Stimulated activated CD4-positive, alpha-beta T cell treated with anti-CD3 and anti-CD28 coated beads, Interleukin-1b, Interleukin-23, amount 100 ng/mL, for 1 hour (primary cell): ENCODE measurements around the gene R3HDM2.
"Not testable (repeated sequence)": the region's sequence is repeated elsewhere in the genome, so short reads cannot be mapped to it uniquely, and the experiment has no call there.

Source experiments
- DNase-seq, 2 donors: peaks; one replicate each; pipeline ENCODE4 v3.0.0-alpha.2; 2020; ENCODE audit warnings: low read depth in 2 of 2

R3HDM2 gene

DNA sequence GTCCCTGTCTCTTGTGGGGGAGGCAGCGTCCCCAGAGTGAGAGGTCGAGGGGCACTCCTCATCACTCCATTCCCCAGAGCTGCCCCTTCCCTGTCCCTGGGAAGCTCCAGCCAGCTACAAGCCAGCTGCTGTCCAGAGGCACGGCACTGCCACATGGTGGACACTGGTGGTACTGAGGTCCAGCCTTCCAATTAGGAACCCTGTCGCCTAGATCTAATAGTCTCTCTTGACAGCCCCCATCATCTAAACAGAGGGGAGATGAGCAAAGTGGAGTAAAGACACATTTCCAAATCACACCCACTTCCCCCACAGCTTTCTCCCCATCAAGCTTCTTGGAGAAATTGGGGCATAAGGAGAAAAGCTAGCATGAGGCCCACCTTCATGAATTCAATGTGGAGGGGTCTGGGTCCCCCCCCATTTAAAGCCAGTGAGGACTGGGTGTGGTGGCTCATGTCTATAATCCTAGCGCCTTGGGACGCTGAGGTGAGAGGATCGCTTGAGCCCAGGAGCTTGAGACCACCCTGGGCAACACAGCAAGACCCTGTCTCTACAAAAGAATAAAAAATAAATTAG is 22.2 kb upstream of the R3HDM2 start:
- DNase-seq, result no peak

DNA sequence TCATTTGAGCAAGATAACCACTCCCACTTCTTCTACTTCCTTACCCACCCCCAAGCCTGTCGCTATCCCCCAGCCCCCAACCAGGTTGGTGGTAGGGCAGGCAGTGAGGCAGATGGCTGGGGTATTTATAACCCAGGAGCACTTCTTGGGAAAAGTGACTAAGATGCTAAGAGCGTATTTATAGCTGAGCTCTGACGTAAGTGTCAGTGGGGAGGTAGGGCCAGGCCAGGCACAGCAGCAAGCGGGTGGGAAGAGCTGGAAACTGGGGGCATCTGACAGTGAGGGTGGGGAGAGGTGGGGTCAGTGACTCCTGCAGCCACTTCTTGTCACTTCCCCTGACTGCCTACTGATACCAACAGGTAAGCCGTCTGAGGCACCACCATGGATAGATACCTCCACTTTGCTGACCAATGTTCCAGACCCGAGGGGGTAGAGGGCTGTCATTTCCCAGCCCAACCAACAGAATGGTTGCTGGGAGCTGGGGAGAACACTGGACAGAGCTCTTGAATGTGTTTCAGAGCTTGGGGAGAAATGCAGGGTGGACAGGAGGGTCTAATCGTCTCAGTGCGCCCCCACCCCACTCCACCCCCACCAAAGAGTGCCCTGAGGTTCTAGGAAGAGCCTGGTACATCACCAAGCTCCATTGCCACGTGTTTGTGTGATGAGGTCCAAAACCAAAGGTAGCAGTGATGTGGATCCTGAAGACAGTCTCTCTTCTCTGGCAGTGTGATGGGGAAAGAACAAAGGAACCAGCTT is 21.5 kb upstream of the R3HDM2 start:
- no peak for DNase-seq

GRCh38 chr12:57451233-57451778 is 20.5 kb upstream of the R3HDM2 start:
- DNase-seq, result no peak

GRCh38 chr12:57450057-57450456 is 19.2 kb upstream of the R3HDM2 start:
- DNase-seq, result no peak

DNA sequence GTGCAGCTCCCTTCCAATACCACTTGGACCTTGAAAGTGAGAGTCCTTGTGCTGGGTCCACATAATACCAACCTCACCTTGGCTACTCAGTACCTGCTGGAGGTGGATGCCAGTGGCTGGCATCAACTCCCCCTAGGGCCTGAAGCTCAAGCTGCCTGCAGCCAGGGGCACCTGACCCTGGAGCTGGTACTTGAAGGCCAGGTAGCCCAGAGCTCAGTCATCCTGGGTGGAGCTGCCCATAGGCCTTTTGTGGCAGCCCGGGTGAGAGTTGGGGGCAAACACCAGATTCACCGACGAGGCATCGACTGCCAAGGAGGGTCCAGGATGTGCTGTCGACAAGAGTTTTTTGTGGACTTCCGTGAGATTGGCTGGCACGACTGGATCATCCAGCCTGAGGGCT is 18.5 kb upstream of the R3HDM2 start:
- no peak for DNase-seq

DNA sequence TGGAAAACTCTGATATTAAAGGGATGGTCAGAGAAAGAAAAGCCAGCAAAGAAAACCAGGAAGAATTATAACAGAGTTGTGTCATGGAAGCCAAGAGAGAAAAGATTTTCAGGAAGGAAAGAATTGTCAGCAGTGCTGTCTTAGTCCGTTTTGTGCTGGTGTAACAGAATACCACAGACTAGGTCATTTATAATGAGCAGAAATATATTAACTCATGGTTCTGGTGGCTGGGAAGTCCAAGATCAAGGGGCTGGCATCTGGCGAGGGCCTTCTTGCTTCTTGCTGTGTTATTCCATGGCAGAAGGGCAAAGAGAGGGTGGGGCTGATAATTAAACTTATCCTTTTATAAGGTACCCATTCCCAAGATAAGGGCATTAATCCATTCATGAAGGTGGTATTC is 17.8 kb upstream of the R3HDM2 start:
- no peak for DNase-seq

DNA sequence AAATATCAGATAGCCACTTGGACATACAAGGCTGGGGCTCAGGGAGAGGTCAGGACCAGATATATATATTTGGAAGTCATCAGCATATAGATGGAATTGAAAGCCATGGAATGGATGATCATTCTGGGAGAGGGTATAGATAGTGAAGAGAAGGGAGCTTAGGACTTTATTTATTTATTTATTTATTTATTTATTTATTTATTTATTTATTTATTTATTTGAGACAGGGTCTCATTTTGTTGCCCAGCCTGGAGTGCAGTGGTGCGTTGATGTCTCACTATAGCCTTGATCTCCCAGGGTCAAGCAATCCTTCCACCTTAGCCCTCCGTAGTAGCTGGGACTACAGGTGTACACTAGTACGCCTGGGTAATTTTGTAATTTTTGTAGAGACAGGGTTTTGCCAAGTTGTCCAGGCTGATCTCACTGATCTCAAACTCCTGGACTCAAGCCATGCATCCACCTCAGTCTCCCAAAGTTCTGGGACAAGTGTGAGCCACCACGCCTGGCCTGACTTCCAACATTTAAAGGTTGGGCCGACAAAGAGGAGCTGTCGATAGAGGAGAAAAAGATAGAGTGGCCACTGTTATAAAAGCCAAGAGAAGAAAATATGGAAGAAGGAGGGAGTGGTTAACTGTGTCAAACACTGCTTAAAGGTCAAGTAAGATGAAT is 15.6 kb upstream of the R3HDM2 start:
- no peak for DNase-seq

DNA sequence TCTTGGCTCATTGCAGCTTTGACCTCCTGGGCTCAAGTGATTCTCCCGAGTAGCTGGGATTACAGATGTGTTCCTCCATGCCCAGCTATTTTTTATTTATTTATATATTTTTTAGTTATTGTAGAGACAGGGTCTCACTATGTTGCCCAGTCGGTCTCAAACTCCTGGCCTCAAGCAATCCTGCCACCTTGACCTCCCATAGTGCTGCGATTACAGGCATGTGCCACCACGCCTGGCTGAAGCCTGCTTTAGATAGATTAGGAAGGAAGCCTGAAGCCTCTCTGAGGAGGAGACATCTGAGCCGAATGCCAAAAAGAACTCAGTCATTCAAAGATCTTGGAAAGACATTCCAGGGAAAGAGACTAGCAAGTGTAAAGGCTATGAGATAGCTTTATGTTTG is 13.9 kb upstream of the R3HDM2 start:
- no peak for DNase-seq

- DNase-seq, result not testable (repeated sequence)
Measured at GRCh38 chr12:57444337-57444736, 13.5 kb upstream of the R3HDM2 start.

DNA sequence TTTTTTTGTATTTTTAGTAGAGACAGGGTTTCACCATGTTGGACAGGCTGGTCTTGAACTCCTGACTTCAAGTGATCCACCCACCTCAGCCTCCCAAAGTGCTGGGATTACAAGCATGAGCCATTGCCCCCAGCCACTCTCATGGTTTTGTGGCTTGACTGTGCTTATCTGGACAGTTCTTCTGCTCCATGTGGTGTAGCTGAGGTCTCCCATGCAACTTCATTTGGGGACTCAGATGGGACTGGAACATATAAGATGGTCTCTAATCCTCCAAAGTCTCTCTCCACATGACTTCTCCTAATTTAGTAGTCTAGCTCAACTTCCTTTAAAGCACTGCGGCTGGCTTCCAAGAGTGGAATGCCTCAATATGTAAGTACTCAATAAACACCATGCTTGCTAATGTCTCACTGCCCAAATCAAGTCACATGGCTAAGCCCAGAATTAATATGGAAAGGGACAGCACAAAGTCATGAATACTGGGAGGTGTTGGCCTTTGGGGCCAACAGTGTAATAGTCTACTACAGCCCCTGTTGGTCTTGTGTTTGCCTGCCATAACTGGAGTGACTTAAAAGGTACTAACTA is 11.1 kb upstream of the R3HDM2 start:
- DNase-seq, result no peak

GRCh38 chr12:57441393-57441792 is 10.6 kb upstream of the R3HDM2 start:
- DNase-seq, result not testable (repeated sequence)

DNA sequence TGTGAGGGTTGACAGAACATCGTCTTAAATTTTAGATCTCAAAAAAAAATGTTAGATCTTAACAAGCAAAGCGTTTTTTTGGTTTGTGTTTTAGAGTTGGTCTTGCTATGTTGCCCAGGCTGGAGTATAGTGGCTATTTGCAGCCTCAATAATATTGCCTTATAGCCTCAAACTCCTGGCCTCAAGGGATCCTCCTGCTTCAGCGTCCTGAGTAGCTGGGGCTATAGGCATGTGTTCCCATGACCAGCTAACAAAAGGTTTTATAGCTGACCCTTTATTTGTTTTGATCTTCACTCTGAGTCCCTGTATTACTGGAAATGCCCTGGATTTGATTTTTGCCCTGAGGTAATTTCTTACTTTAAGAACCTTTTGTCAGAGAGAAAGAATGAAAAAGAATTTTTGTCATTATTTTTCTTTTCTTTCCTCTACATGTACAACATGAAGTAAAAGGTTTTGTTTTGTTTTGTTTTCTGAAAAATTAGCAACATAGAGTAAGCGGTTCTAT is 9.0 kb upstream of the R3HDM2 start:
- DNase-seq, result no peak

GRCh38 chr12:57438400-57438799 is 7.6 kb upstream of the R3HDM2 start:
- no peak for DNase-seq

DNA sequence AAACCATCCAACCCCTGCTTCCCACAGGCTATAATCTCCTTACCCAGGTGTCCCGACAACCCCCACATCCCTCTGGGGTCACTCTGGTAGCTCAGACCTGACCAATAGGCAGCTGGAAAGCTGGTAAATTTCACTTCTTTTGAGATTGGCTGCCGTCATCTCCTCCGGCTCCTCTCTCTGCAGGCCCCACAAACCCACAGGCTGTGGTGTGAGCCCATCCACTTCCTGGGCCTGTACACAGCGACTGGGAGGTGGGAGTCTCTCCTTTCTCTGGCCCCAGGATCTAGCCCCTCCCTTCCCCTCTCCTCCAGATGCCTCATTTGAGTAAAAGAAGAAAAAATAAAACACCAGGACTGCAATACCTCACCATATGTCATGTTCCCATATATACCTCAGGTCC is 4.5 kb upstream of the R3HDM2 start:
- no peak for DNase-seq

DNA sequence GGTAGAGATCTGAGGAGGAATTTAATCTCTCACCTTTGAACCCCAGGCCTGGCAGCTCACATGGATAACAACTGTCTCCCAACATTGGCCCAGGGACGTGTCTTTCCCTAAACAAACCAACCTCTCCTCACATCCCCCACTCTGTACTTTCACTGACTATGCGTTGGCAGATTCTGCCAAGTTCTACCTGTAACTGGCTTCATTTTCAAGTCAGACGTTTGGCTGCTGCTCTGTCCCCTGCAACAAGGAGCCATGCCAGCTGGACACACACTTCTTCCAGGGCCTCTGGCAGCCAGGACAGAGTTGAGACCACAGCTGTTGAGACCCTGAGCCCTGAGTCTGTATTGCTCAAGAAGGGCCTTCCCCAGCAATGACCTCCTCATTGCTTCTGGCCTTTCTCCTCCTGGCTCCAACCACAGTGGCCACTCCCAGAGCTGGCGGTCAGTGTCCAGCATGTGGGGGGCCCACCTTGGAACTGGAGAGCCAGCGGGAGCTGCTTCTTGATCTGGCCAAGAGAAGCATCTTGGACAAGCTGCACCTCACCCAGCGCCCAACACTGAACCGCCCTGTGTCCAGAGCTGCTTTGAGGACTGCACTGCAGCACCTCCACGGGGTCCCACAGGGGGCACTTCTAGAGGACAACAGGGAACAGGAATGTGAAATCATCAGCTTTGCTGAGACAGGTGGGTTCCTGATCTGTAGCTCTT is 3.8 kb upstream of the R3HDM2 start, which contains the start of gene INHBC:
Gene INHBC (plus strand): TSS at position 268 of the 707 bp plus-strand sequence. CDS start 103 bp downstream, at position 371.
- no peak for DNase-seq

DNA sequence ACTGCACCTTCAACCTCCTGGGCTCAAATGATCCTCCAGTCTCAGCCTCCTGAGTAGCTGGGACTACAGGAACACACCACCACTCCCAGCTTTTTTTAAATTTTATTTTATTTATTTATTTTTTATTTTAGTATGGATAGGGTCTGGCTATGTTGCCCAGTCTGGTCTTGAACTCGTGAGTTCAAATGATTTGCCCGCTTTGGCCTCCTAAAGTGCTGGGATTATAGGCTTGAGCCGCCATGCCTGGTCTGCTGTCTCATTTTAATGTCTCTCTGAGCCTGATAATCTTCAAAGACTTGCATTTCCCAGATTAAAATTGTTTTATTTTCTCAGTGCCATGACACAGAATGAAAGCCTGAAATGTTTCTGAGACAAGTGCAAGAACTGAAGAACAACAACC is 2.5 kb upstream of the R3HDM2 start:
- no peak for DNase-seq

- DNase-seq, result no peak
Measured at GRCh38 chr12:57431654-57432188, 878 bp upstream of the R3HDM2 start.

DNA sequence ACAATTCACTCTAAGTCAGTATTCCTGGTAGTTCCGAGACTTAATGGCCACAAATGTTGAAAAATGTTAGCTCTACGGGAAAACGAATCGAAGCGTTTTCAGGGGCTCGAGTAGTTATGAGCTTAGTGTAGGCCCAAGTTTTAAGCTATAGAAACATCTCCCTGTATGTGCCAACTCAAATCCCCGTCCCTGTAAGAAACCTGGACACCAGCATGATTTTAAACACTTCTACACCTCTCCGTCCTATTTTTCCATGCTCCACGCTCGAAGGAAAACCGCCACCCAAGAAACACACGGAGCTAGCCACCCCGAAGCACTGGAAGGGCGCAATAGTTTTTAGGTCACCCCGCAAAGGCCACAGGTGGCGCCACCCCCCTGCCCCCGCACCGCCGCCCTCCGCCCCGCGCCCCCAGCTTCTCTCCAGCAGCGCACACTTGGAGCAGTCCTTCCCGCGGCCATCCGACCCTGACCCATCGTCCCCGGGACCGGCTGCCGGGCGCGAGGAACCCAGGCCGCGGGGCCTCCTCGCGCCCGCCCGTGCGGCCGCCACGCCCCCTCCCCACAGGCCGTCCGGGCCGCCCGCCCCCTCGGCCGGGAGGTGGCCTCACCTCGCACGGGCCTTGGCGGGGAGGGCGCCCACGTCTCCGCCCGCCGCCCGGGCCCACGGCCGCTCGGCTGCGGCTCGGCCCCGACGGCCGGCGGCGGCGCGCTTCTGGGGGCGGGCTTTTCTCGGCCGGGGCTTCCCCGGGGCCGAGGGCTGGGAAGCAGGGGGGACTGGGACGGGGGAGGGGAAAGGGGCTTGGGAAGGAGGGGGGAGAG is 522 bp downstream of the R3HDM2 start:
- DNase-seq, result peak in 1 of 2 donors; percentile 20

DNA sequence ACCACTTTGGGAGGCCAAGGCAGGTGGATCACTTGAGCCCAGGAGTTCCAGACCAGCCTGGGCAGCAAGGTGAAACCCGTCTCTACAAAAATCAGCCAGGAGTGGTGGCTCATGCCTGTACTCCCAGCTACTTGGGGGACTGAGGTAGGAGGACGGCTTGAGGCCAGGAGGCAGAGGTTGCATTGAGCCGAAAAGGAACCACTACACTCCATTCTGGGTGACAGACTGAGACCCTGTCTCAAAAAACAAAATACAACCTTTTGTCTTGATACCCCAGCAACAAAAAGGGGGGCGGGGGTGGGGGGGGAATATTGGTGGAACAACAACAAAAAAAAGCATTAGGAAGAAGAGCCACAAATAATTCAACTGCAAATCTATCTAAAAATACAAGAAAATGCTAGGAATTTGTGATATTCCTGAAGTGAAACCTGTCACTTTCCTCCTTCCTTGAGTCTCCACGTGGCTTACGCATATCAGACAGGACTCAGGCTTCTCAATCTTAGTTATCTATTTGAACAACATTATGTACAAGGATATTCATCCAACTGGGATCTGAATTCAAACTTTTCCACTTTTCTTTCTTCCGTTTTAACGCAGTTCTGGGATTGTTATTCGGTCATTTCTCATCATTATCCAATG is 1.3 kb downstream of the R3HDM2 start:
- no peak for DNase-seq

DNA sequence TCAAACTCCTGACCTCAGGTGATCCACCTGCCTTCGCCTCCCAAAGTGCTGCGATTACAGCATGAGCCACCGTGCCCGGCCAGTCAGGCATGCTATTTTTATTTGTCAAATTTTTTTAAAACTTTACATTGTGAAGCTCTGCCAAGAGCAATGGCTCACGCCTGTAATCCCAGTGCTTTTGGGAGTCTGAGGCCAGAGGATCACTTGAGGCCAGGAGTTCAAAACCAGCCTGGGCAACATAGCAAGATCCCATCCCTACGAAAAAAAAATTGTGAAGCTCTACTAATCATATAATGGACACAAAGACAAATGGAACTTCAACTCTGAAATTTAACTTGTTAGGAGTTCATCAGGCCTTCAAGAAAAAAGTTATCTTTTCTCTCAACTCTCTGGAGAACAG is 1.9 kb downstream of the R3HDM2 start:
- no peak for DNase-seq
